Nephron (organoid): Measurements from ENCODE around the gene RABEP2.

ENCODE experiments used
- H3K27ac Mint-ChIP-seq, 3 experiments: 2 replicates each; pipeline ENCODE4 v1.8.0; 2020; ENCODE audit warnings: mixed read lengths in 3 of 3, mild to moderate bottlenecking in 2 of 3, moderate library complexity in 1 of 3
- H3K27me3 Mint-ChIP-seq: 2 replicates; pipeline ENCODE4 v1.8.0; 2021; ENCODE audit warnings: low read depth, mild to moderate bottlenecking, moderate library complexity, mixed read lengths
- H3K36me3 Mint-ChIP-seq: 2 replicates; pipeline ENCODE4 v1.8.0; 2020; ENCODE audit warnings: low read depth, mixed read lengths
- H3K4me1 Mint-ChIP-seq: 2 replicates; pipeline ENCODE4 v1.8.0; 2020; ENCODE audit warnings: mixed read lengths
- H3K4me3 Mint-ChIP-seq, 3 experiments: 2 replicates each; pipeline ENCODE4 v1.8.0; 2020; ENCODE audit warnings: mild to moderate bottlenecking in 3 of 3, mixed read lengths in 3 of 3, moderate library complexity in 2 of 3
- H3K9me3 Mint-ChIP-seq: 2 replicates; pipeline ENCODE4 v1.8.0; 2020; ENCODE audit warnings: mixed read lengths
- TF ChIP-seq, protein P1 (sequence below), 3 experiments: fragments of 200-600 bp; sonication (generic); IDR thresholded peaks; one replicate each; pipeline ENCODE4 v1.5.0; 2021; ENCODE audit warnings: antibody characterized with exemption in 3 of 3; ENCODE audit not compliant: unreplicated experiment in 3 of 3

The RABEP2 gene

DNA sequence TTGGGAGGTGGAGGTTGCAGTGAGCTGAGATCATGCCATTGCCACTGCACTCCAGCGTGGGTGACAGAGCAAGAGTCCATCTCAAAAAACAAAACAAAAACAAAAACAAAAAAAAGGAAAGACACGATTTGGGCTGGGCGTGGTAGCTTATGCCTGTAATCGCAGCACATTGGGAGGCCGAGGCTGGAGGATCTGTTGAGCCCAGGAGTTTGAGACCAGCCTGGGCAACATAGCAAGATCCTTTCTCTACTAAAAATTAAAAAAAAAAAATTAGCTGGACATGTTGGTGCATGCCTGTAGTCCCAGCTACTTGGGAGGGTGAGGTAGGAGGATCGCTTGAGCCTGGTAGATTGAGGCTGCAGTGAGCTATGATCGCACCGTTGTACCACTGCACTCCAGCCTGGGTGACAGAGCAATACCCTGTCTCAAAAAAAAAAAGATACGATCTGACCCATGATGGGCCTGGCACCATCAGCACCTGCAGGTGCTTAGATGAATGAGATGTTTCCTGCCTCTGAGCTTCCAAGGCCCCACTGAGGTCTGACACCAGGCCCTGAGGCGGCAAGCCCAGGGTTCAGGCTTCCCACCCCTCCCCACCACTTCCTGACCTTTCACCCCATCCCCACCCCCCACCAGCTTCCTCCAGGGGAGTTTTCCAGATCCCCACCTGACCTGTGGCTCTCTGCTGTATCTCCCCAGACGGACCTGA, 25.0 kb downstream of the RABEP2 start:
- TF ChIP-seq, protein P1, sequence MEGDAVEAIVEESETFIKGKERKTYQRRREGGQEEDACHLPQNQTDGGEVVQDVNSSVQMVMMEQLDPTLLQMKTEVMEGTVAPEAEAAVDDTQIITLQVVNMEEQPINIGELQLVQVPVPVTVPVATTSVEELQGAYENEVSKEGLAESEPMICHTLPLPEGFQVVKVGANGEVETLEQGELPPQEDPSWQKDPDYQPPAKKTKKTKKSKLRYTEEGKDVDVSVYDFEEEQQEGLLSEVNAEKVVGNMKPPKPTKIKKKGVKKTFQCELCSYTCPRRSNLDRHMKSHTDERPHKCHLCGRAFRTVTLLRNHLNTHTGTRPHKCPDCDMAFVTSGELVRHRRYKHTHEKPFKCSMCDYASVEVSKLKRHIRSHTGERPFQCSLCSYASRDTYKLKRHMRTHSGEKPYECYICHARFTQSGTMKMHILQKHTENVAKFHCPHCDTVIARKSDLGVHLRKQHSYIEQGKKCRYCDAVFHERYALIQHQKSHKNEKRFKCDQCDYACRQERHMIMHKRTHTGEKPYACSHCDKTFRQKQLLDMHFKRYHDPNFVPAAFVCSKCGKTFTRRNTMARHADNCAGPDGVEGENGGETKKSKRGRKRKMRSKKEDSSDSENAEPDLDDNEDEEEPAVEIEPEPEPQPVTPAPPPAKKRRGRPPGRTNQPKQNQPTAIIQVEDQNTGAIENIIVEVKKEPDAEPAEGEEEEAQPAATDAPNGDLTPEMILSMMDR (IDR thresholded peaks at IDR 0.05; ENCODE audit: unreplicated experiment in 3 of 3): no peak
- no peaks in the 10 kb centered on the region for H3K27me3 Mint-ChIP-seq
- H3K4me3 Mint-ChIP-seq: no peak overlapping the region
- no peak overlapping the region for H3K27ac Mint-ChIP-seq
- H3K9me3 Mint-ChIP-seq: no peaks in the 10 kb centered on the region
- peaks cover 3% of the 10 kb centered on the region for H3K36me3 Mint-ChIP-seq
- H3K4me1 Mint-ChIP-seq: no peaks in the 10 kb centered on the region

DNA sequence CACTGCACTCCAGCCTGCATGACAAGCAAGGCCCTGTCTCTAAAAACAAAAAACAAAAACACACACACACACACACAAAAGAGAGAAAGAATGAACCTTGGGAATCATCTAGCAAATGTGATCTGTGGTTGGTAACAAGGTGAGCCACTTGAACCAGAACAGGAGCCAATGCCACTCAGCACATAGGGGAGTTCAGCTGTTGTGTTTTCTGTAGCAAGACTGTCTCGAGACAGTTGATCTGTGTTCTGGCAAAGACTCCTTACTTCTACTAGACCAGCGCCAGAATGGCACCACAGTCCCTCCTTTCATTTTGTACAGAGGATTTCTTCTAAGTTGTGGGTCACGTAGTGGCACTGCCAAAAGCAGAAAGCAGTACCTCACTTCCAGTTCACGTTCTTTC, 26.1 kb downstream of the RABEP2 start:
- Mint-ChIP-seq H3K9me3 (no peaks in the 10 kb centered on the region), H3K4me1 (no peaks in the 10 kb centered on the region), H3K27ac (no peak overlapping the region), H3K36me3 (peaks cover 3% of the 10 kb centered on the region), H3K27me3 (no peaks in the 10 kb centered on the region), H3K4me3 (no peak overlapping the region)
- TF ChIP-seq, protein P1 (IDR thresholded peaks at IDR 0.05; ENCODE audit: unreplicated experiment in 3 of 3): no peak

DNA sequence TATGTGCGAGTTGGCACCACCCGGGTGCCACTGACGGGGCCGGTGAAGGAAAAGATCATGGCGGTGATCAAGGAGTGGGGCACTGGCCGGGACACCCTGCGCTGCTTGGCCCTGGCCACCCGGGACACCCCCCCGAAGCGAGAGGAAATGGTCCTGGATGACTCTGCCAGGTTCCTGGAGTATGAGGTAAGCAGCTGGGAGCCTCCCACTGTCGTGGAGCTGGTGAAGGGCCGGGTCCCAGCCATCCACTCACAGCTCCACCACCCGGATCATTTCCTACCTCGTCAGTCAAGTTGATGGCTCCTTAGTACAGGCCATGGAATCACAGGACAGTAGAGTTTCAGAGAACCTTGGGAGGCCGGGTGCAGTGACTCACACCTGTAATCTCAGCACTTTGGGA, 26.8 kb downstream of the RABEP2 start:
- no peaks in the 10 kb centered on the region for H3K4me1 Mint-ChIP-seq
- TF ChIP-seq, protein P1 (IDR thresholded peaks at IDR 0.05; ENCODE audit: unreplicated experiment in 3 of 3): no peak
- no peaks in the 10 kb centered on the region for H3K9me3 Mint-ChIP-seq
- no peak overlapping the region for H3K4me3 Mint-ChIP-seq
- peaks cover 3% of the 10 kb centered on the region for H3K36me3 Mint-ChIP-seq
- H3K27me3 Mint-ChIP-seq: no peaks in the 10 kb centered on the region
- H3K27ac Mint-ChIP-seq: no peak overlapping the region

DNA sequence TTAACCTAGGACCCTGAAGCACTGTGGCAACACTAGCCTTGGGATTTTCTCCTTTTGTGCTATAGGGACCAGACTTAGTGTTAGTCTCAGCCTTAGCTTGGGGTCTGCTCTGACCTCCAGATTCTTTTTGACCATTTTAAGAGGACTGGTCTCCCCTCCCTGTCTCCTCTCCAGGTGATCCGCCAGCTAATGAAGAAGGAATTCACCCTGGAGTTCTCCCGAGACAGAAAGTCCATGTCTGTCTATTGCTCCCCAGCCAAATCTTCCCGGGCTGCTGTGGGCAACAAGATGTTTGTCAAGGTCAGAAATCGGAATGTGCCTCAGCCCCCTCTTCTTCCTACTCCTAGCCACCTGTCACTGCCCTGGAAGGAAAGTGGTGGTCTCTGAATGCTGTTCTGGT, 27.2 kb downstream of the RABEP2 start:
- H3K36me3 Mint-ChIP-seq: peaks cover 3% of the 10 kb centered on the region
- no peaks in the 10 kb centered on the region for H3K9me3 Mint-ChIP-seq
- H3K4me3 Mint-ChIP-seq: no peak overlapping the region

DNA sequence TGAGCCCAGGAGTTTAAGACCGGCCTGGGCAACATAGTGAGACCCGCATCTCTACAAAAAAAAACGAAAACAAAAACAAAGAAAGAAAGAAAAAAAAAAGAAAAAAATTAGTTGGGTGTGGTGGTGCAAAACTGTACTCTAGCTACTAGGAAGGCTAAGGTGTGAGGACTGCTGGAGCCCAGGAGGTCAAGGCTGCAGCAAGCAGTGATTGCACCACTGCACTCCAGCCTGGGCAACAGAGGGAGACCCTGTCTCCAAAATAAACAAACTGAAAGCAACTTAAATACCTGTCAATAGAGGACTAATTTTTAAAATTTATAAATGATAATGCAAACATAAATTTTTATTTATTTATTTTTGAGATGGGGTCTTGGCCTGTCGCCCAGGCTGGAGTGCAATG, 29.4 kb downstream of the RABEP2 start:
- Mint-ChIP-seq H3K4me1 (no peaks in the 10 kb centered on the region), H3K9me3 (no peaks in the 10 kb centered on the region), H3K36me3 (peaks cover 3% of the 10 kb centered on the region), H3K4me3 (no peak overlapping the region), H3K27ac (no peak overlapping the region), H3K27me3 (no peaks in the 10 kb centered on the region)
- TF ChIP-seq, protein P1 (IDR thresholded peaks at IDR 0.05; ENCODE audit: unreplicated experiment in 3 of 3): no peak

More for the DNA sequence above, 27.2 kb downstream of the RABEP2 start:
- TF ChIP-seq, protein P1 (IDR thresholded peaks at IDR 0.05; ENCODE audit: unreplicated experiment in 3 of 3): no peak
- H3K27me3 Mint-ChIP-seq: no peaks in the 10 kb centered on the region
- H3K27ac Mint-ChIP-seq: no peak overlapping the region
- no peaks in the 10 kb centered on the region for H3K4me1 Mint-ChIP-seq

DNA sequence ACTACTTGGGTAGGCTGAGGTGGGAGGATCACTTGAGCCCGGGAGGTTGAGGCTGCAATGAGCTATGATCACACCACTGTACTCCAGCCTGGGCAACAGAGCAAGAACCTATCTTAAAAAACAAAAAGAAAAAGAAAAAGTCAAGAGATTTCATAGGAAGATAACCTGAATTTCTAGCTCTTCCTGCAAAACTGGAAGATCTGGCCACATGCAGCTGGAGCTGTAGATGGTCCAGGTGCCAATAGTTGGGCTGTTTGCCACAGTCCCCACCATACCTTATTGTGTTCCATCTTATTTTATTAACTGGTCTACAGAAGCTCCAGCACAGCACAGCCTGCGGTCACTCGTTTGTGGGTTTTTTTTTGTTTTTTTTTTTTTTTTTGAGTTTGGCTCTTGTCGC, 31.7 kb downstream of the RABEP2 start:
- no peaks in the 10 kb centered on the region for H3K4me1 Mint-ChIP-seq

More for the DNA sequence above, 31.7 kb downstream of the RABEP2 start:
- TF ChIP-seq, protein P1 (IDR thresholded peaks at IDR 0.05; ENCODE audit: unreplicated experiment in 3 of 3): no peak
- Mint-ChIP-seq H3K27ac (no peak overlapping the region), H3K4me3 (no peak overlapping the region), H3K36me3 (no peaks in the 10 kb centered on the region), H3K9me3 (no peaks in the 10 kb centered on the region), H3K27me3 (no peaks in the 10 kb centered on the region)
